Measurements from ENCODE around the gene NACC2.

The NACC2 gene

DNA sequence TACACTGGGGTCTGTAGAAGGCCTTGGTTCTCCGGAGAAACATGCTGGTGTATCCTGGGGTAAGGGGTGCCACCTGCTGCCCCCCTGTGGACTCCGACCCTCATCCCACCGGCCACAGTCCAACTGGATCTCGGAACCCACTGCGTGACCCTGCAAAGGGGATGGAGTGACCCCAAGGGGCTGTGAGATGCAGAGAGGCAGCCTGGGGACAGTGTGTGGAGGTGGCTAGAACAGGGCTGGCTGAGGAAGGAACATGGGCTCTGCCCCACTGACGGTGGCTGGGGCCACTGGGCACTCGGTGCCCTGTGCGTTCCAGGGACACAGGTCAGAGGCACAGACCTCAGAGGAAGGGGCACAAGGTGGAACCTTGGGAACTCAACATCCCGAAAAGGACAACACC is 2.3 kb downstream of the NACC2 start:
- H3K4me3 ChIP-seq (ENCODE audit: control insufficient read depth, low read depth, low read length), result no peak overlapping the region
- DNase-seq (ENCODE audit: low read depth), result no peak
- TF ChIP-seq, protein P1, sequence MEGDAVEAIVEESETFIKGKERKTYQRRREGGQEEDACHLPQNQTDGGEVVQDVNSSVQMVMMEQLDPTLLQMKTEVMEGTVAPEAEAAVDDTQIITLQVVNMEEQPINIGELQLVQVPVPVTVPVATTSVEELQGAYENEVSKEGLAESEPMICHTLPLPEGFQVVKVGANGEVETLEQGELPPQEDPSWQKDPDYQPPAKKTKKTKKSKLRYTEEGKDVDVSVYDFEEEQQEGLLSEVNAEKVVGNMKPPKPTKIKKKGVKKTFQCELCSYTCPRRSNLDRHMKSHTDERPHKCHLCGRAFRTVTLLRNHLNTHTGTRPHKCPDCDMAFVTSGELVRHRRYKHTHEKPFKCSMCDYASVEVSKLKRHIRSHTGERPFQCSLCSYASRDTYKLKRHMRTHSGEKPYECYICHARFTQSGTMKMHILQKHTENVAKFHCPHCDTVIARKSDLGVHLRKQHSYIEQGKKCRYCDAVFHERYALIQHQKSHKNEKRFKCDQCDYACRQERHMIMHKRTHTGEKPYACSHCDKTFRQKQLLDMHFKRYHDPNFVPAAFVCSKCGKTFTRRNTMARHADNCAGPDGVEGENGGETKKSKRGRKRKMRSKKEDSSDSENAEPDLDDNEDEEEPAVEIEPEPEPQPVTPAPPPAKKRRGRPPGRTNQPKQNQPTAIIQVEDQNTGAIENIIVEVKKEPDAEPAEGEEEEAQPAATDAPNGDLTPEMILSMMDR (conservative IDR thresholded peaks at IDR 0.05; ENCODE audit: control insufficient read depth, insufficient read depth, low read depth, low read length), result no peak

DNA sequence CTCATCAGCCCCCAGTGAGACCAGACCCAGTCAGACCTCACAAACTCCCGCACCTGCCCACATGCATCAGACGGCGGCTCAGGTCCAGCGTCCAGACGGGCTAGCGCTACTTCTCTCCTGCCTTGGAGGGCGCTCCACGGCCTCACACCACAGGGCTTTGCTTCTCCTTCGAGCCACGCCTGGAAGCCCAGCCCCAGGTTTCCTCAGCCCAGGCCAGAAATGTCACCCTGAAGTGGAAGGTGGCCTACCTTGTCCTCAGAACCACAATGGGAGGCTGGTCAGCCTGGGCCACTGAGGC is 2.8 kb downstream of the NACC2 start:
- no peak for DNase-seq (ENCODE audit: low read depth)
- TF ChIP-seq, protein P1 (conservative IDR thresholded peaks at IDR 0.05; ENCODE audit: control insufficient read depth, insufficient read depth, low read depth, low read length), result no peak
- no peak overlapping the region for H3K4me3 ChIP-seq (ENCODE audit: control insufficient read depth, low read depth, low read length)

DNA sequence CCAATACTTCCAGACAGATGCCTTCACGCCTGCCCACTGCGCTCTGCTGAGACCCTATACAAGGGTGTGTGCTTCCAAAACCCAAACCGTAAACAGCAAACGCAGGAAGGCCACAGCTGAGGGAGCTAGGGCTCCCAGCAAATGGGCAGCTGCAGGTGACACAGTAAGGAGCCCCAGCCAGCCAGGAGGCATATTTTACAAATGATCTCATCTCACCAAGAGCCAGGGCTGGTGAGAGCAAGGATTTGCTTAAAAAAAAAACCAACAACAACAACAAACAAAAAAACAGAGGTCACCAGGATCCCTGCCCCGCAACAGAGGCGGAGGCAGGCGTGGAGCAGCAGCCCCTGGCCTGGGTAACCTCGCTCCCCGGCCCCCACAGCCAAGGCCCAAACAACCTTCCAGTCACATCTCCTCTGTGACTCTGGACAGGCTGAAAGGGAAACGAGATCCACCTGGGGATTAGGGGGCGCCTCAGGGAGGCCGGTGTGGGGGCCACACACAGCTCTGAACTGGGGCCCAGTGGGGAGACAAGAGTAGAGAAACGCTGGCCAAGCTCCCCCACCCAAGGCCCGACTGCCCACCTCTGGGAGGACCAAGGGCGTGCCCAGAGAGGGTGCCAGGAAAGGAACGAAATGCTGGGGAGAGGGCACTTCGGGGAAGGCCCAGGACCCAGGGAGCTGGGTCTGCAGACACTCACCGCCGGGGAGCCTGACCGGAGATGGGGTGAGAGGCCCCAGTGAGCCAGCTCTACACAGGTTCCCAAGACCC is 3.3 kb downstream of the NACC2 start:
- no peak for DNase-seq (ENCODE audit: low read depth)
- H3K4me3 ChIP-seq (ENCODE audit: control insufficient read depth, low read depth, low read length), result no peak overlapping the region
- TF ChIP-seq, protein P1 (conservative IDR thresholded peaks at IDR 0.05; ENCODE audit: control insufficient read depth, insufficient read depth, low read depth, low read length), result no peak

DNA sequence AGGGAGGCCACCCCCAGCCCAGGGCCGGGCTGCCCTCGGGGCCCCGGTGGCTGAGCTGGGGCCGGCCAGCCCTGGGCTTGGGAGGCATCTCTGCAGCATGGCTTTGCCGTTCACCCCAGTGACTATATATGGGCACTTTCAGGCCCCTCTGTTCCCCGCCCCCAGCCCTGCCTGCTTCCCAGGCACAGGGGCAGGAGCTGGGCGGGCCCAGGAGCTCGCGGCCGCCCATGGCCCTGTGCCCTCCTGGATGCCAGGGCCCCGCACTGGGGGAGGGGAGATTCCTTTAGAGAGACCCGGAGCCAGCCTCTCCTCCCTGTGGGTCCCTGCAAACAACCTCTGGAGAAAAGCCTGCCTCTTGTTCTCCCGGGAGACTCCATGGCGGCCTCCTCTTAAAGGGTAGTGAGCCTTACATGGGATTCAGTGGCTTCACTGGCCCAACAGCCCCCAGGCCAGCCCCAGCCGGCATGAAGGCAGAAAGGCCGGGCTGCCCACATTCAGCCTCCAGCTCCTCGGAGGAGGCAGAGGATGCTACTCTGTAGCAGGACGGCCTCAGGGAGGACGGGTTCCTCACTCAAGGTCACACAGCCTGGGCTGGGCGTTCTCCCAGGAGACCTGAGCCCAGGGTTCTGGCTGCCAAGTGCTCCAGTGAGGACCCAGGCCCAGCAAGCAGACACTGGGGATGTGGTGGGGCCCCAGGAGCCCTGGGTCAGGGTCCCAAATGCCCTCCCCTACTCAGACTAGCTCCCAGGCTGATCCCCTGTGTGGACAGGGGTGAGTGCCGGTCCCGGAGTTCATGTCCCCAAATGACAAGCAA is 4.1 kb downstream of the NACC2 start:
- no peak for DNase-seq (ENCODE audit: low read depth)
- no peak overlapping the region for H3K4me3 ChIP-seq (ENCODE audit: control insufficient read depth, low read depth, low read length)
- TF ChIP-seq, protein P1 (conservative IDR thresholded peaks at IDR 0.05; ENCODE audit: control insufficient read depth, insufficient read depth, low read depth, low read length), result no peak

DNA sequence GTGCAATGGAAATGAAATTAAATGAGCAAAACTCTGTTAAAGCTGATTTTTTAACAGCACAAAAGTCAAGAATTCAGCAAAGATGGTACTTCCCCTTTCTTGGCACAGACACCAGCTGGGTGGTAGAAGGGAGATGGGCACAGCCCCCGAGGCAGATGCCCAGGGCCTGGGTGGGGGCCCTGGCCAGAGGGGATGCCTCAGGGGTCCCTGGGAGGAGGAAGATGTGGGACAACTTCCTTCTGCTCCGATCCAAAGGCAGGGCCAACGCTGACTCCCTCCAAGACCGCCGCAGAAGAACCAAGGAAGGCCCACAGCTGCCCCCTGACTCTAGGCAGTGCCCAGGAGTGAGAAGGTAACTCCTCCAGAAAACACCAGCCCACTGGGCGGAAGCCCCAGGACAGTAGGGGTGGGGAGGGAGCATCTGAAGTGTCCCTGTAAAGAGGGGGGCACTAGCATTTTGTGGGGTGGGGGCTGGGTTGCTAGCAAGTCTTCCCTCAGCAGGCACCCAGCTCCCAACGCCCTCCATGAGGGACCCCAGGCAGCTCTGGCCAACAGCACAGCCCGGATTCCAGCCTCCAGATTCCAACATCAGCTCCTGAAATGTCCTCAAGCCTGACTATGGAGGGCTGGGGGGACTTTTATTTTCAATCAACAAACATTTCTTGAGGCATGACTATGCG is 4.9 kb downstream of the NACC2 start:
- TF ChIP-seq, protein P1 (conservative IDR thresholded peaks at IDR 0.05; ENCODE audit: control insufficient read depth, insufficient read depth, low read depth, low read length), result no peak
- H3K4me3 ChIP-seq (ENCODE audit: control insufficient read depth, low read depth, low read length), result no peak overlapping the region
- DNase-seq (ENCODE audit: low read depth), result no peak

DNA sequence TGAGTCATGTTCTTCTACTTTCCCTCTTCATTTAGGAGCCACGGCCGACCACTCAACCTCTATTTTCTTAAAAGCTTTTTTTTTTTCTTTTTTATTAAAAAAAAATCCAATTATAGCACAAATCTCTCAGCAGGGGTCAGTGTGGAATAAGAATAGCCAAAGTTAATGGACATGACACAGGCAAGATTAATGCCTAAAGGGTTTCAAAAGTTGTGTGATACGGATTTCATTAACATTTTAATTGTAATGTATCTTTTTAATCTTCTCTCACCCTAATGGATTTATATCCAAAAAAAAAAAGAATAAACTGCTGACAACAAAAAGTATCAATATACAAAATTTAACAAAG is 5.4 kb downstream of the NACC2 start:
- TF ChIP-seq, protein P1 (conservative IDR thresholded peaks at IDR 0.05; ENCODE audit: control insufficient read depth, insufficient read depth, low read depth, low read length), result peak; percentile 47
- DNase-seq (ENCODE audit: low read depth), result peak; percentile 58
- no peak overlapping the region for H3K4me3 ChIP-seq (ENCODE audit: control insufficient read depth, low read depth, low read length)

All from fibroblast of mammary gland (primary cell).